Measurements from ENCODE around the gene GNG5.
"Not testable (repeated sequence)": the region's sequence is repeated elsewhere in the genome, so short reads cannot be mapped to it uniquely, and the experiment has no call there.

GNG5 gene

DNA sequence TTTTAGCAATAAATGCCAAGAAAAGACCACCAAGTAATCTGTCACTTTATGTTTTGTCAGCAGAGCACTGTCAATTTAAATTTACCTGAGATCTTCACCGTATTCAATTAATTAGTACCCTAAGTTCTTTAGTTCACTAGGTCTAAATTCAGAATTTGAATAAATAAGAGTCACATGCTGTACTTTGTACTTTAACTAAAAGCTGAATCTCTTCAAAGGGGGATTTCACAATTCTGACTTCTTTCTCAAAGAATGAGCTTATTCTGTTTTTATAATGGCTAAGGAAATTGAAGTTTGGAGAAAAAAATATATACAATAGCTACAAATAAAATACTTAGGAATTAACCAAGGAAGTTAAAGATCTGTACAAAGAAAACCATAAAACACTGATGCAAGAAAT is 2.1 kb upstream of the GNG5 start:
- Histone ChIP-seq H3K4me3 (ENCODE audit: low read depth, low read length) (no peak overlapping the region), H3K9me3 (no peaks in the 10 kb centered on the region), H3K4me1 (peaks cover 5% of the 10 kb centered on the region), H3K36me3 (no peaks in the 10 kb centered on the region), H3K27me3 (no peaks in the 10 kb centered on the region)
- no peak for DNase-seq
- TF ChIP-seq, protein P1, sequence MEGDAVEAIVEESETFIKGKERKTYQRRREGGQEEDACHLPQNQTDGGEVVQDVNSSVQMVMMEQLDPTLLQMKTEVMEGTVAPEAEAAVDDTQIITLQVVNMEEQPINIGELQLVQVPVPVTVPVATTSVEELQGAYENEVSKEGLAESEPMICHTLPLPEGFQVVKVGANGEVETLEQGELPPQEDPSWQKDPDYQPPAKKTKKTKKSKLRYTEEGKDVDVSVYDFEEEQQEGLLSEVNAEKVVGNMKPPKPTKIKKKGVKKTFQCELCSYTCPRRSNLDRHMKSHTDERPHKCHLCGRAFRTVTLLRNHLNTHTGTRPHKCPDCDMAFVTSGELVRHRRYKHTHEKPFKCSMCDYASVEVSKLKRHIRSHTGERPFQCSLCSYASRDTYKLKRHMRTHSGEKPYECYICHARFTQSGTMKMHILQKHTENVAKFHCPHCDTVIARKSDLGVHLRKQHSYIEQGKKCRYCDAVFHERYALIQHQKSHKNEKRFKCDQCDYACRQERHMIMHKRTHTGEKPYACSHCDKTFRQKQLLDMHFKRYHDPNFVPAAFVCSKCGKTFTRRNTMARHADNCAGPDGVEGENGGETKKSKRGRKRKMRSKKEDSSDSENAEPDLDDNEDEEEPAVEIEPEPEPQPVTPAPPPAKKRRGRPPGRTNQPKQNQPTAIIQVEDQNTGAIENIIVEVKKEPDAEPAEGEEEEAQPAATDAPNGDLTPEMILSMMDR (IDR thresholded peaks at IDR 0.05; ENCODE audit: low read depth, low read length): no peak

DNA sequence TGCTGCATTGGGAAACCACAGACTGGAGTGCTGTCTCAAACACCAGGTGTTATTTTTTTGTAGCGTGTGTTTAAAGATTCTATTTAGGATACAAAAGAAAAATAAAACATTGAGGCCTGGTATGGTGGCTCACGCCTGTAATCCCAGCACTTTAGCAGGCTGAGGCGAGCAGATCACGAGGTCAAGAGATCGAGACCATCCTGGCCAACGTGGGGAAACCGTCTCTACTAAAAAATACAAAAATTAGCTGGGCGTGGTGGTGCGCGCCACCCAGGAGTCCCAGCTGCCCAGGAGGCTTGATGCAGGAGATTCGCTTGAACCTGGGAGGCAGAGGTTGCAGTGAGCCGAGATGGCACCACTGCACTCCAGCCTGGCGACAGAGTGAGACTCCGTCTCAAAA is 1.5 kb upstream of the GNG5 start:
- not testable (repeated sequence) for H3K36me3 ChIP-seq; H3K4me3 ChIP-seq (ENCODE audit: low read depth, low read length); DNase-seq; H3K4me1 ChIP-seq; H3K27me3 ChIP-seq; H3K9me3 ChIP-seq

DNA sequence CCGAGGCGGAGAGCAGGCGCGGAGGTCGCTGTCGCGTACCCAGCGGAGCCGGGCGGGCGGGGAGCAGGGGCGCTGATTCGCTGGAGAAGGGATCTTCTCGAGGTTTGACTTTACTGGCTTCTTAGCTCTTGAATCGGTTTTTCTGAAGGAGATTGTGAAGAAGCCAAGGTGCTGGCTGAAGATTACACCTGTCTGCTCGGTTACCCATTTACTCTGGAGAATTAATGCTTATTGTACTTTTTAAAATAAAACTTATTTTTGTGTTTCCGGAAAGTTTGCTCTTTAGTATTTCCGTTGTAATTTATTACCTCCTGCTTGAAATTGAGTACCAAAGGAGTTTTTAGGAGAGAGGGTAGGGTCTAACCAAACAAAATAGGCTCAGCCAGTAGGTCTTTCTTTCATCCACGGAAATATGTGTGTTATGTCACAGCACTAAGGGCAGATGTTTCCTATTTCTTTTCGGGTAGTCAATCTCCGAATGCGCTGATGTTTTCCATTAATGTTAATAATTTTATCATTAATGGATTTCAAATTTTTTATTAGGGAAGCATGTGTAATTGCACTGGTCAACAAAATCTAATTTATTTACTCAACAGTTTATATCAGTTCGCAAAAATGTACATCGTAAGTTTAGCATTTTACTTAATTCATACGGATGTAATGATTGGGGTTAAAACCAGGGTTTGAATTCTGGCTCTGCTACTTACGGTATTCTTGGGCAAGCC is 510 bp upstream of the GNG5 start:
- no peaks in the 10 kb centered on the region for H3K36me3 ChIP-seq
- peak overlapping the region; percentile 90 for H3K4me3 ChIP-seq (ENCODE audit: low read depth, low read length)
- no peaks in the 10 kb centered on the region for H3K9me3 ChIP-seq
- TF ChIP-seq, protein P1 (IDR thresholded peaks at IDR 0.05; ENCODE audit: low read depth, low read length): no peak
- H3K4me1 ChIP-seq: peaks cover 7% of the 10 kb centered on the region
- no peak for DNase-seq
- no peaks in the 10 kb centered on the region for H3K27me3 ChIP-seq

DNA sequence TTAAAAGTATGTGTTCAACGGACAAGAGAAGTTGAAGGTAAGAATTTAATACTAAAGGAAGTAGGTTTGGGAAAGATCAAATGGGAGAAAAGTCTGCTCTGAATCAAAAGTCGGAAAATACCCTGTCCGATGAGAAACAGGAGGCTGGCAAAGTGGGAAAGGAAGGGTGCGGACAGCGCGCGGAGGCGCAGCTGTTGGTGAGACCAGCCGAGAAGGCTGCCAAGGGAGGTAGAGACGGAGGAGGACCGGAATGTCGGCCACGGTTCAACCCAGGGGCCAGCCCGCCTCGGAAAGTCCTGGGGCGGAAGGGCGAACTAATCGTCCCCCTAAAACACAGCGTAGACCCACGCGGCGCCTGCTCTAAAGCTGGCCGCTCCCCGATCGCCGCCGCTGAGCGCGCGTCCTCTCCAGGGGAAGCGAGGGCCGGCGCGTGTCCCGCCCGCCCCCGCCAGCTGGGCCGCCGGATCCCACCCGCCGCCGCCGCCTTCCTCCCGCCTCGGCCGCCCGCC is 834 bp downstream of the GNG5 start:
- no peaks in the 10 kb centered on the region for H3K36me3 ChIP-seq
- H3K4me3 ChIP-seq (ENCODE audit: low read depth, low read length): peak overlapping the region; percentile 90
- no peak for DNase-seq
- peaks cover 7% of the 10 kb centered on the region for H3K4me1 ChIP-seq
- no peaks in the 10 kb centered on the region for H3K27me3 ChIP-seq
- TF ChIP-seq, protein P1 (IDR thresholded peaks at IDR 0.05; ENCODE audit: low read depth, low read length): no peak
- H3K9me3 ChIP-seq: no peaks in the 10 kb centered on the region

DNA sequence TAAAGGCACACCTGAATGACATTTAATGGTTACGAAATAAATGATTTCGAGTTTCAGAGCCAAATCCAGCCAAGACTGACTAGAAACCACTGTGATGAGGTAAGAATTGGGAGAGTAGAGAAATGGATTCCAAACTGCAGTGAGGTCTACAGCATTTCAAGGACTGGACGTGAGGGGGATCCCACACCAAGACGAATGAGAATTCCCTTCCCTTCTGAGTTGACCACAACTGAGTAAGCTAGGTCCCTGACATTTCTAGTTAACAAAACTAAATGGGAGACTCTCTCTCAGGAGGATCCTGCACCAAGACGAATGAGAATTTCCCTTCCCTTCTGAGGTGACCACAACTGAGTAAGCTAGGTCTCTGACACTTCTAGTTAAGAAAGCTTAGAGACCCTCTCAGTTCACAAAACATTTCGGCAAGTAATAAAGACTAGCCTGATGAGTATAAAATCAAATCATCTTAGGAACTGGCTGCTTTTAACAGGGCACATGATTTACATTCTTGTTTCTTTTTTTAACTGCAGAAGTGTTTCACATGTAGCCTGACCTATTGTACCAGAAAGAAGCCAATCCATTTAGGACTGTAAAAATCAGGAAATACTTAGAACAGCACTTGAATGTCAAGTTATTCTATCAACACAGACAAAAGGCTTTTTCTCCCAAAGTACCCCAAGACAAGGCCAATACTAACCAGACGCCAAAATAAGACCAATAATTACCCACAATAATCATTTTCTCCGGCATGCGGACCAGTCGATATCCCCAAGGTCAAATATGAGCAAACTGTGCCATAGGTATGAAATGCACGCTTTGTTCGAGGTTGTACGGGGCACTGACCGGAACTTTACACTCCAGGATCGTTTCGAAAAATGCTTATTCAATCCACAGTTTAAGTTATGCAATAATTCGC is 1.5 kb downstream of the GNG5 start:
- Histone ChIP-seq H3K9me3 (no peaks in the 10 kb centered on the region), H3K36me3 (no peaks in the 10 kb centered on the region), H3K27me3 (no peaks in the 10 kb centered on the region), H3K4me1 (peaks cover 7% of the 10 kb centered on the region), H3K4me3 (ENCODE audit: low read depth, low read length) (peak overlapping the region; percentile 90)
- DNase-seq: no peak
- TF ChIP-seq, protein P1 (IDR thresholded peaks at IDR 0.05; ENCODE audit: low read depth, low read length): no peak

DNA sequence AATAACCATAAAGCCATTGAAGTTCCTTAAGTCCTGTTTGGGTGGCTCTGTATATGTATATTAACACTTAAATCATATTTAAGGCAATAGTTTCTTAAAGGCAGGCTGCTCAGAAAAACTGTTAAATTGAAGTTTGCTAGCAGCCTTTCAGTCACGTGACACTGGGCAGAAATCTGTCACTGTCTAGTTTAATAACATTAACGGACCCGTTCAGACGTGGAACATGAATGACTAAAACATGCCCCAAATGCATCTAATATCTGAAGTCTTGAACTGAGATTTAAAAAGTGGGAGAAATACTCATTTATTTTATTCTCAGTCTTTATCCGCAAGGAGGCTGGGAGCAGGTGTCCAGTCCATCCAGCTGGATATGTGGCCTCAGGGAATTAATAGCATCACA is 3.5 kb downstream of the GNG5 start:
- TF ChIP-seq, protein P1 (IDR thresholded peaks at IDR 0.05; ENCODE audit: low read depth, low read length): no peak
- no peaks in the 10 kb centered on the region for H3K9me3 ChIP-seq
- H3K4me3 ChIP-seq (ENCODE audit: low read depth, low read length): peak overlapping the region; percentile 20; the same call in 1 of the 2 replicates
- H3K27me3 ChIP-seq: no peaks in the 10 kb centered on the region
- H3K4me1 ChIP-seq: peaks cover 7% of the 10 kb centered on the region
- peaks cover 2% of the 10 kb centered on the region for H3K36me3 ChIP-seq
- DNase-seq: no peak
